ENCODE measurements around the gene ACSF3. TPM values are rescaled to one million over a fixed set of nuclear protein-coding genes. Genes with fewer than 3 reads are reported as not detected.

Gene ACSF3
- total and polyA plus RNA-seq, 2 donors (not counting 1 experiment from before 2014, with no cell fraction given): 45.2 to 113 TPM

DNA sequence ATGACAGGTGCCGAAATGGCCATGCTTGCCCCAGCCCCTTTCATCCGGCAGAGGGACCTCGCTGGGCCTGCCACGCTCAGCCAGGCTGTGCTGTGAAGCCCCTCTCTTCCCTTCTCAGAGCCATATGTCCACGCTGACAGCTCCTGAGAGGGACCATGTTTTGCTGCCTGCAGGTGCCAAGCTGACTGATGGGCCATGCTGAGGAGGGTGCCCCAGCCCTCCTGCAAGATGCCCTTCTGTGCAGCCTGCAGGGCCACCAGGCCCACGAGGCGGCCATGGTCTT is 44.8 kb downstream of the ACSF3 start:
- no peaks in the 10 kb centered on the region for H3K9me3 Mint-ChIP-seq (ENCODE audit: insufficient read depth)
- H2AFZ ChIP-seq (ENCODE audit: insufficient read depth, low read depth, low read length, poor library complexity, severe bottlenecking): no peak overlapping the region
- H3K4me3 ChIP-seq (ENCODE audit: control extremely low read depth in 1 of 5, extremely low read depth in 1 of 5, insufficient read depth in 1 of 5, low read depth in 2 of 5, low read length in 4 of 5): no peak overlapping the region
- peaks cover 0 to 50% of the 10 kb centered on the region in 2 experiments for H3K36me3 ChIP-seq (replicated peaks in 1 of 2; ENCODE audit: control extremely low read depth in 1 of 2, control insufficient read depth in 1 of 2, extremely low read depth in 1 of 2, insufficient read depth in 2 of 2, low read length in 1 of 2)
- H3K27ac ChIP-seq (ENCODE audit: low read length in 2 of 2): no peak overlapping the region
- H3K79me2 ChIP-seq (ENCODE audit: control insufficient read depth, insufficient read depth, low read length): peaks cover 22% of the 10 kb centered on the region
- ChIA-PET CTCF (no interaction called here), POLR2A (no interaction called here)
- no peak overlapping the region for H3K4me2 ChIP-seq (replicated peaks; ENCODE audit: low read depth, low read length, poor library complexity, severe bottlenecking)
- no peaks in the 10 kb centered on the region for H3K27me3 Mint-ChIP-seq
- peaks cover 50% of the 10 kb centered on the region for H4K20me1 ChIP-seq (ENCODE audit: control insufficient read depth, insufficient read depth, low read length, poor library complexity, severe bottlenecking)
- no peaks in the 10 kb centered on the region for H3K4me1 ChIP-seq (ENCODE audit: control insufficient read depth in 2 of 2, insufficient read depth in 2 of 2, low read length in 2 of 2)
- no peak overlapping the region for H3K9ac ChIP-seq (ENCODE audit: low read length)
- H3K27ac Mint-ChIP-seq: no peak overlapping the region
- H3K27me3 ChIP-seq (replicated peaks in 1 of 4; ENCODE audit: control extremely low read depth in 1 of 4, control insufficient read depth in 3 of 4, insufficient read depth in 4 of 4, low read length in 3 of 4): no peaks in the 10 kb centered on the region
- WGBS (ENCODE audit: insufficient coverage): 98% methylated on average over 5 of the region's 7 CpGs
- ATAC-seq (ENCODE audit: low read depth): no peak
- intact Hi-C loops (cut with micrococcal nuclease): no loop called here
- DNase-seq: no peak
- TF ChIP-seq, protein P1, sequence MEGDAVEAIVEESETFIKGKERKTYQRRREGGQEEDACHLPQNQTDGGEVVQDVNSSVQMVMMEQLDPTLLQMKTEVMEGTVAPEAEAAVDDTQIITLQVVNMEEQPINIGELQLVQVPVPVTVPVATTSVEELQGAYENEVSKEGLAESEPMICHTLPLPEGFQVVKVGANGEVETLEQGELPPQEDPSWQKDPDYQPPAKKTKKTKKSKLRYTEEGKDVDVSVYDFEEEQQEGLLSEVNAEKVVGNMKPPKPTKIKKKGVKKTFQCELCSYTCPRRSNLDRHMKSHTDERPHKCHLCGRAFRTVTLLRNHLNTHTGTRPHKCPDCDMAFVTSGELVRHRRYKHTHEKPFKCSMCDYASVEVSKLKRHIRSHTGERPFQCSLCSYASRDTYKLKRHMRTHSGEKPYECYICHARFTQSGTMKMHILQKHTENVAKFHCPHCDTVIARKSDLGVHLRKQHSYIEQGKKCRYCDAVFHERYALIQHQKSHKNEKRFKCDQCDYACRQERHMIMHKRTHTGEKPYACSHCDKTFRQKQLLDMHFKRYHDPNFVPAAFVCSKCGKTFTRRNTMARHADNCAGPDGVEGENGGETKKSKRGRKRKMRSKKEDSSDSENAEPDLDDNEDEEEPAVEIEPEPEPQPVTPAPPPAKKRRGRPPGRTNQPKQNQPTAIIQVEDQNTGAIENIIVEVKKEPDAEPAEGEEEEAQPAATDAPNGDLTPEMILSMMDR (IDR thresholded peaks at IDR 0.05): no peak
- TF ChIP-seq EZH2 (IDR thresholded peaks at IDR 0.05; ENCODE audit: borderline replicate concordance, insufficient read depth, low read depth, low read length, poor library complexity, severe bottlenecking): no peak
- H3K4me1 Mint-ChIP-seq: no peaks in the 10 kb centered on the region
- no peak overlapping the region for H3K4me3 Mint-ChIP-seq
- H3K9me3 ChIP-seq (ENCODE audit: control extremely low read depth in 1 of 3, control insufficient read depth in 2 of 3, insufficient read depth in 1 of 3, low read length in 2 of 3): peaks cover 0 to 2% (median 0%) of the 10 kb centered on the region in 3 donors

DNA sequence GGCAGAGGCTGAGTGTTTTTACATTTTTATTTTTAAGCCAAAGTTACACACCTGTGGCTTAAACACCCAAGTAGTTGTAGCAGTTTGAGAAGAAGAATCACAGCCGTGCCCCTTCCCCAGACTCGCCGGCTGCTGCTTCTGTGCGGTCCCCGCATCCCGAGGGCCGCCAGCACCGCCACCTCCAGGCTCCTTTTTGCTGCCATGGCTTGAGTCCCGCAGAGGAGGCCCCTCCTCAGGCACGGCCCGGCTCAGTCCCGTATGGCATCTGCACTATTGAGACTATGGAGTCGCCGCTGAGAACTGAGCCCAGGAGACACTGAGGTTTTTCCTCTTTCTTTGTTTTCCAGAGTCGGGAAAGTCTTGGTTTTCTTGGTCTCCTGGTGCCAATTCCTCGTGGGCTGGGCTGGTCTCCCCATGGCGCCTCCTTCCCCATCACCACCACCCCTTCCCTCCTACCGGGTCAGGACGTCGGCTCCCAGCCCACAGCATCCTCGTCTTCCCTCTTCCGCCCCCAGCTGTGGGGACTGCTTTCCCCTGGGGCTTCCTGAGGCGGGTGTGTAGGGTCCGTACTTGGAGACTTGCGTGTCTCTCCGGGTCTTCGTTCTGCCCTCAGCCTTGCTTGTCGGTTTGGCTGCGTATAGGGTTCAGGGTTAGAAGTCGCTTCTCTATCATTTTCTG is 45.3 kb downstream of the ACSF3 start:
- DNase-seq (no peak), ATAC-seq (ENCODE audit: low read depth) (no peak)
- Histone ChIP-seq H3K36me3 (replicated peaks in 1 of 2; ENCODE audit: control extremely low read depth in 1 of 2, control insufficient read depth in 1 of 2, extremely low read depth in 1 of 2, insufficient read depth in 2 of 2, low read length in 1 of 2) (peaks cover 0 to 50% of the 10 kb centered on the region in 2 experiments), H3K4me2 (replicated peaks; ENCODE audit: low read depth, low read length, poor library complexity, severe bottlenecking) (no peak overlapping the region), H3K27ac (ENCODE audit: low read length in 2 of 2) (no peak overlapping the region), H3K79me2 (ENCODE audit: control insufficient read depth, insufficient read depth, low read length) (peaks cover 16% of the 10 kb centered on the region), H3K27me3 (replicated peaks in 1 of 4; ENCODE audit: control extremely low read depth in 1 of 4, control insufficient read depth in 3 of 4, insufficient read depth in 4 of 4, low read length in 3 of 4) (no peaks in the 10 kb centered on the region), H3K4me1 (ENCODE audit: control insufficient read depth in 2 of 2, insufficient read depth in 2 of 2, low read length in 2 of 2) (no peaks in the 10 kb centered on the region), H3K9me3 (ENCODE audit: control extremely low read depth in 1 of 3, control insufficient read depth in 2 of 3, insufficient read depth in 1 of 3, low read length in 2 of 3) (no peaks in the 10 kb centered on the region), H2AFZ (ENCODE audit: insufficient read depth, low read depth, low read length, poor library complexity, severe bottlenecking) (no peak overlapping the region), H3K4me3 (ENCODE audit: control extremely low read depth in 1 of 5, extremely low read depth in 1 of 5, insufficient read depth in 1 of 5, low read depth in 2 of 5, low read length in 4 of 5) (no peak overlapping the region), H4K20me1 (ENCODE audit: control insufficient read depth, insufficient read depth, low read length, poor library complexity, severe bottlenecking) (peaks cover 45% of the 10 kb centered on the region), H3K9ac (ENCODE audit: low read length) (no peak overlapping the region)
- 96% methylated on average over 30 of the region's 30 CpGs for WGBS (ENCODE audit: insufficient coverage)
- H3K4me3 Mint-ChIP-seq: no peak overlapping the region
- H3K4me1 Mint-ChIP-seq: no peaks in the 10 kb centered on the region
- no peaks in the 10 kb centered on the region for H3K9me3 Mint-ChIP-seq (ENCODE audit: insufficient read depth)
- ChIA-PET POLR2A (no interaction called here), CTCF (no interaction called here)
- no peaks in the 10 kb centered on the region for H3K27me3 Mint-ChIP-seq
- no peak overlapping the region for H3K27ac Mint-ChIP-seq
- intact Hi-C loops (cut with micrococcal nuclease): no loop called here
- no peak for TF ChIP-seq EZH2 (IDR thresholded peaks at IDR 0.05; ENCODE audit: borderline replicate concordance, insufficient read depth, low read depth, low read length, poor library complexity, severe bottlenecking)
- TF ChIP-seq, protein P1 (IDR thresholded peaks at IDR 0.05): no peak

Measured in B cell (primary cell).